Measurements from ENCODE around the gene ARF1.

The ARF1 gene

DNA sequence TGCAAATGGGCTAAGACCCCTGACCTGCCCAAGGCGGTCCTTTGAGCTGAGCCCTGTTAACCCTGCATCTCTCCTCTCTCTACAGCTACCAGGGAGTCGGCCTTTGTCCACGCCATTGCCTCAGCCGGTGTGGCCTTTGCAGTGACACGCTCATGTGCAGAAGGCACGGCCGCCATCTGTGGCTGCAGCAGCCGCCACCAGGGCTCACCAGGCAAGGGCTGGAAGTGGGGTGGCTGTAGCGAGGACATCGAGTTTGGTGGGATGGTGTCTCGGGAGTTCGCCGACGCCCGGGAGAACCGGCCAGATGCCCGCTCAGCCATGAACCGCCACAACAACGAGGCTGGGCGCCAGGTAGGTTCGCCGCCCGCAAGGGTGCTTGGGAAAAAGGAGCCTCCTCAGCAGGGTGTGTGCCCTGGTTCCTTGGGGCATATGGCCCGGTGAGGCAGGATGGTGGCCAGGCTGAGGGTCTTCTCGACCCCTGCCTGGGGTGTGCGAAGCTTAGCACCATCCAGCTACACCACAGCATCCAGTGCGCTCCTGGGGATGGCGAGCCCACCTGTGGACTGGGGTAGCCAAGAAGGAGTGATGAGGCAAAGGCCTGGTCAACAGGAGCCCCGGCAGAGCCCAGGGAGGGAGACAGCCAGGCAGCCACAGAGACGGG, 31.8 kb upstream of the ARF1 start:
- DNase-seq (ENCODE audit: low read depth): no peak
- H3K4me3 ChIP-seq (ENCODE audit: low read depth, low read length): no peak overlapping the region
- TF ChIP-seq, protein P1, sequence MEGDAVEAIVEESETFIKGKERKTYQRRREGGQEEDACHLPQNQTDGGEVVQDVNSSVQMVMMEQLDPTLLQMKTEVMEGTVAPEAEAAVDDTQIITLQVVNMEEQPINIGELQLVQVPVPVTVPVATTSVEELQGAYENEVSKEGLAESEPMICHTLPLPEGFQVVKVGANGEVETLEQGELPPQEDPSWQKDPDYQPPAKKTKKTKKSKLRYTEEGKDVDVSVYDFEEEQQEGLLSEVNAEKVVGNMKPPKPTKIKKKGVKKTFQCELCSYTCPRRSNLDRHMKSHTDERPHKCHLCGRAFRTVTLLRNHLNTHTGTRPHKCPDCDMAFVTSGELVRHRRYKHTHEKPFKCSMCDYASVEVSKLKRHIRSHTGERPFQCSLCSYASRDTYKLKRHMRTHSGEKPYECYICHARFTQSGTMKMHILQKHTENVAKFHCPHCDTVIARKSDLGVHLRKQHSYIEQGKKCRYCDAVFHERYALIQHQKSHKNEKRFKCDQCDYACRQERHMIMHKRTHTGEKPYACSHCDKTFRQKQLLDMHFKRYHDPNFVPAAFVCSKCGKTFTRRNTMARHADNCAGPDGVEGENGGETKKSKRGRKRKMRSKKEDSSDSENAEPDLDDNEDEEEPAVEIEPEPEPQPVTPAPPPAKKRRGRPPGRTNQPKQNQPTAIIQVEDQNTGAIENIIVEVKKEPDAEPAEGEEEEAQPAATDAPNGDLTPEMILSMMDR (IDR thresholded peaks at IDR 0.05; ENCODE audit: control insufficient read depth, extremely low read depth, insufficient read depth): no peak

DNA sequence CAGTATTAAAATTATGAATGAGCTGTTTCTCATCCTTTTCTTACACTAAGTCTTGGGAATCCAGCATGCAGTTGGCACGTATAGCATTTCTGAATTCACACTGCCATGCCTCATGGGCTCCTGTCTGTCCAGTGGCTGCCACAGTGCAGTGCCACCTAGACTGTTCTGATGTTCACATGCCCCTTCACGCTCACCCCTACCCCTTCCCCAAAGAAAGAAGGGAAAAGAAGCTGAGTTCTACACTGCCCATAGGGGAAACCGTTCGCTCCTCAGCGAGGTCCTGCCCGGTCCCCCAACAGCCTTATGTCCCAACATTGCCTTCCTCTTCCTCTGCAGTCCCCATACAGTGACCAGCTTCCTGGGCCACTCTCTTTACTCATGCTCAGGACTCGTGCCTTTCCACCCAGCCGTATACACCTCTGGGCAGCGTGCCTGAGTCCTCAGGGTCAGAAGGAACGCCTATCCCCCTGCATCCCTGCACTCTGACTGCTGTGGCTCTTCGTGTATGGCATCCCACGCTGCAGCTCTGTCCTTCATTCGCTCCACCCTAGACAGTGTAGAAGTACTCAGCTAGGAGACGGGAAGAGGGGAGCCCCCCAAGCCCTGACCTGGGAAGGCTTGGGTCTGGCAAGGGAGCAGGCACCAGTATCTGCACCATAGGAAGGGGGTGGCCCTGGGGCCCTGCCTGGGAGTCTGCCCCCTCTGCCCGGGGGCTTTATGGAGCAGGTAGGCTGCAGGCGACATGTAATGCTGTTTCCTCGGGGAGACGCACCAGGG, 24.1 kb upstream of the ARF1 start:
- H3K4me3 ChIP-seq (ENCODE audit: low read depth, low read length): no peak overlapping the region
- DNase-seq (ENCODE audit: low read depth): no peak
- TF ChIP-seq, protein P1 (IDR thresholded peaks at IDR 0.05; ENCODE audit: control insufficient read depth, extremely low read depth, insufficient read depth): no peak

DNA sequence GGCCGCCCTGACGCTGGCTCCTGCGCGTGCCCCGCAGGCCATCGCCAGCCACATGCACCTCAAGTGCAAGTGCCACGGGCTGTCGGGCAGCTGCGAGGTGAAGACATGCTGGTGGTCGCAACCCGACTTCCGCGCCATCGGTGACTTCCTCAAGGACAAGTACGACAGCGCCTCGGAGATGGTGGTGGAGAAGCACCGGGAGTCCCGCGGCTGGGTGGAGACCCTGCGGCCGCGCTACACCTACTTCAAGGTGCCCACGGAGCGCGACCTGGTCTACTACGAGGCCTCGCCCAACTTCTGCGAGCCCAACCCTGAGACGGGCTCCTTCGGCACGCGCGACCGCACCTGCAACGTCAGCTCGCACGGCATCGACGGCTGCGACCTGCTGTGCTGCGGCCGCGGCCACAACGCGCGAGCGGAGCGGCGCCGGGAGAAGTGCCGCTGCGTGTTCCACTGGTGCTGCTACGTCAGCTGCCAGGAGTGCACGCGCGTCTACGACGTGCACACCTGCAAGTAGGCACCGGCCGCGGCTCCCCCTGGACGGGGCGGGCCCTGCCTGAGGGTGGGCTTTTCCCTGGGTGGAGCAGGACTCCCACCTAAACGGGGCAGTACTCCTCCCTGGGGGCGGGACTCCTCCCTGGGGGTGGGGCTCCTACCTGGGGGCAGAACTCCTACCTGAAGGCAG, 23.4 kb upstream of the ARF1 start:
- no peak overlapping the region for H3K4me3 ChIP-seq (ENCODE audit: low read depth, low read length)
- no peak for DNase-seq (ENCODE audit: low read depth)
- TF ChIP-seq, protein P1 (IDR thresholded peaks at IDR 0.05; ENCODE audit: control insufficient read depth, extremely low read depth, insufficient read depth): no peak

DNA sequence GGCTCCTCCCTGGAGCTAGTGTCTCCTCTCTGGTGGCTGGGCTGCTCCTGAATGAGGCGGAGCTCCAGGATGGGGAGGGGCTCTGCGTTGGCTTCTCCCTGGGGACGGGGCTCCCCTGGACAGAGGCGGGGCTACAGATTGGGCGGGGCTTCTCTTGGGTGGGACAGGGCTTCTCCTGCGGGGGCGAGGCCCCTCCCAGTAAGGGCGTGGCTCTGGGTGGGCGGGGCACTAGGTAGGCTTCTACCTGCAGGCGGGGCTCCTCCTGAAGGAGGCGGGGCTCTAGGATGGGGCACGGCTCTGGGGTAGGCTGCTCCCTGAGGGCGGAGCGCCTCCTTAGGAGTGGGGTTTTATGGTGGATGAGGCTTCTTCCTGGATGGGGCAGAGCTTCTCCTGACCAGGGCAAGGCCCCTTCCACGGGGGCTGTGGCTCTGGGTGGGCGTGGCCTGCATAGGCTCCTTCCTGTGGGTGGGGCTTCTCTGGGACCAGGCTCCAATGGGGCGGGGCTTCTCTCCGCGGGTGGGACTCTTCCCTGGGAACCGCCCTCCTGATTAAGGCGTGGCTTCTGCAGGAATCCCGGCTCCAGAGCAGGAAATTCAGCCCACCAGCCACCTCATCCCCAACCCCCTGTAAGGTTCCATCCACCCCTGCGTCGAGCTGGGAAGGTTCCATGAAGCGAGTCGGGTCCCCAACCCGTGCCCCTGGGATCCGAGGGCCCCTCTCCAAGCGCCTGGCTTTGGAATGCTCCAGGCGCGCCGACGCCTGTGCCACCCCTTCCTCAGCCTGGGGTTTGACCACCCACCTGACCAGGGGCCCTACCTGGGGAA, 22.7 kb upstream of the ARF1 start:
- TF ChIP-seq, protein P1 (IDR thresholded peaks at IDR 0.05; ENCODE audit: control insufficient read depth, extremely low read depth, insufficient read depth): no peak
- no peak overlapping the region for H3K4me3 ChIP-seq (ENCODE audit: low read depth, low read length)
- DNase-seq (ENCODE audit: low read depth): no peak

DNA sequence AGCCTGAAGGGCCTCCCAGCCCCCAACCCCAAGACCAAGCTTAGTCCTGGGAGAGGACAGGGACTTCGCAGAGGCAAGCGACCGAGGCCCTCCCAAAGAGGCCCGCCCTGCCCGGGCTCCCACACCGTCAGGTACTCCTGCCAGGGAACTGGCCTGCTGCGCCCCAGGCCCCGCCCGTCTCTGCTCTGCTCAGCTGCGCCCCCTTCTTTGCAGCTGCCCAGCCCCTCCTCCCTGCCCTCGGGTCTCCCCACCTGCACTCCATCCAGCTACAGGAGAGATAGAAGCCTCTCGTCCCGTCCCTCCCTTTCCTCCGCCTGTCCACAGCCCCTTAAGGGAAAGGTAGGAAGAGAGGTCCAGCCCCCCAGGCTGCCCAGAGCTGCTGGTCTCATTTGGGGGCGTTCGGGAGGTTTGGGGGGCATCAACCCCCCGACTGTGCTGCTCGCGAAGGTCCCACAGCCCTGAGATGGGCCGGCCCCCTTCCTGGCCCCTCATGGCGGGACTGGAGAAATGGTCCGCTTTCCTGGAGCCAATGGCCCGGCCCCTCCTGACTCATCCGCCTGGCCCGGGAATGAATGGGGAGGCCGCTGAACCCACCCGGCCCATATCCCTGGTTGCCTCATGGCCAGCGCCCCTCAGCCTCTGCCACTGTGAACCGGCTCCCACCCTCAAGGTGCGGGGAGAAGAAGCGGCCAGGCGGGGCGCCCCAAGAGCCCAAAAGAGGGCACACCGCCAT, 21.9 kb upstream of the ARF1 start:
- H3K4me3 ChIP-seq (ENCODE audit: low read depth, low read length): no peak overlapping the region
- no peak for DNase-seq (ENCODE audit: low read depth)
- TF ChIP-seq, protein P1 (IDR thresholded peaks at IDR 0.05; ENCODE audit: control insufficient read depth, extremely low read depth, insufficient read depth): no peak
